Memory B cell (primary cell): Measurements from ENCODE around the gene CHTF18.

Experiments
- ATAC-seq: fragments of 150-1000 bp; cut with Tn5 transposase; 2 replicates; pipeline ENCODE4 v1.10.0; 2021; ENCODE audit warnings: low read depth, mild to moderate bottlenecking, moderate library complexity
- DNase-seq, 2 donors: peaks; one replicate each; pipeline ENCODE4 v3.0.0; 2022; ENCODE audit warnings: low spot score in 2 of 2
- H3K27ac Mint-ChIP-seq: one replicate; pipeline ENCODE4 v1.8.0; 2022; ENCODE audit warnings: mild to moderate bottlenecking, moderate library complexity, mixed read lengths
- H3K27me3 Mint-ChIP-seq: one replicate; pipeline ENCODE4 v1.8.0; 2022; ENCODE audit warnings: mixed read lengths
- H3K36me3 Mint-ChIP-seq: one replicate; pipeline ENCODE4 v1.8.0; 2022; ENCODE audit warnings: mild to moderate bottlenecking, mixed read lengths
- H3K4me1 Mint-ChIP-seq: one replicate; pipeline ENCODE4 v1.8.0; 2022; ENCODE audit warnings: mixed read lengths
- H3K4me3 Mint-ChIP-seq: one replicate; pipeline ENCODE4 v1.8.0; 2022; ENCODE audit warnings: mild to moderate bottlenecking, moderate library complexity, mixed read lengths
- H3K9me3 Mint-ChIP-seq: one replicate; pipeline ENCODE4 v1.8.0; 2022; ENCODE audit warnings: mixed read lengths

The CHTF18 gene

DNA sequence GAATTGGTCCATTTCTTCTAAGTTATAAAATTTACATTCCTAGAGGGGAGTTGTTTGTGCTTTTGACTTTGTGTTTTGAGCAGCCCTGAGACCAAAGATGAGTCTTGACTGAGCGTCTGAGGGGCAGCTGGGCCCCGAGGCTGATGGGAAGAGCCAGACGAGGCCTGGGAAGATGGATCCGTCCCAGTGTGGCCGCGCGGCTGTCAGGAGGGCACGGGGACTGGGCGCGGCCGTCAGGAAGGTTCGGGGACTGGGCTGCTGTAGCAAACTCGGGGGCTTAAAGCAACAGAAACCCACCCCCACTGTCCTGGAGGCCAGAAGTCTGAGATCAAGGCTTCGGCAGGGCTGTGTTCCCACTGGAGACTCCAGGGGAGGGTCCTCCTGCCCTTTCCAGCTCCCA is 50.3 kb downstream of the CHTF18 start:
- no peak for DNase-seq
- Mint-ChIP-seq H3K4me1 (no peaks in the 10 kb centered on the region), H3K27ac (no peak overlapping the region), H3K9me3 (peaks cover 7% of the 10 kb centered on the region), H3K36me3 (no peaks in the 10 kb centered on the region), H3K27me3 (peaks cover 2% of the 10 kb centered on the region), H3K4me3 (no peak overlapping the region)
- no peak for ATAC-seq

DNA sequence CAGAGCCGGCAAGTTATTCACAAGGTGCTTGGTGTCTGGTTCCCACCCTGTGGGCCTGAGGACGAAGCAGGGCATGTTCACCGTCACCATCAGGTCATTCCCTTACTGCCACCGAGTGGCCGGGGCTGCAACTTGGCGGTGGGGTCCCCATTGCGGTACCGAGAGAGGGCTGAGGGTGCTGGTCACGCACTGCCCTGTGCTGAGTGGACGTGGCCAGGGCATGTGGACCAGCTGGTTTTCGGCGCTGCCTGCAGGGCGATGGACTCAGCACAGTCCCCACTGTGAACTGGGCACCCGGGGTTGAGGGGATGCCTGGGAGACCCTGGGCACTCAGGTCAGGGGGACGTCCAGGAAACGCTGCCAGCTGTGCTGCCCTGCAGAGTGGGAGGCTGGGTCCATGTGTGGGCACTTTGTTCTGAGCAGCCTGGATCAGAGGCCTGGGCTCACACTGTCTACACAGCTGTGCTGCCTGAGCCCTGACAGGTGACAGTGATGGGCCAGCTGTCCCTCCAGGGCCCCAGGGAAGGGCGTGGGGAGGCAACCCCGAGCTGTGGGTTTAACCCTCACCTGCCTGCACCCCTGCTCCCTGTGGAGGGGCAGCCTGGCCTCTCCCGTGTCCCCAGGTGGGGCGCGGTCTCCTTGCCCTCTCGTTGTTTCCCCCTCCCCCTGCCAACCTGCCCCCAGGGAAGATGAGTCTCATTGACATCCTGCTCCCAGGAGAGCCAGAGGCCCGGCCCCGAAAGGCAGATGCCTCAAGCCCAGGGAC is 51.4 kb downstream of the CHTF18 start:
- ATAC-seq, result no peak
- Mint-ChIP-seq H3K4me3 (no peak overlapping the region), H3K4me1 (no peaks in the 10 kb centered on the region), H3K9me3 (peaks cover 7% of the 10 kb centered on the region), H3K36me3 (no peaks in the 10 kb centered on the region), H3K27me3 (peaks cover 2% of the 10 kb centered on the region), H3K27ac (no peak overlapping the region)
- DNase-seq, result no peak

DNA sequence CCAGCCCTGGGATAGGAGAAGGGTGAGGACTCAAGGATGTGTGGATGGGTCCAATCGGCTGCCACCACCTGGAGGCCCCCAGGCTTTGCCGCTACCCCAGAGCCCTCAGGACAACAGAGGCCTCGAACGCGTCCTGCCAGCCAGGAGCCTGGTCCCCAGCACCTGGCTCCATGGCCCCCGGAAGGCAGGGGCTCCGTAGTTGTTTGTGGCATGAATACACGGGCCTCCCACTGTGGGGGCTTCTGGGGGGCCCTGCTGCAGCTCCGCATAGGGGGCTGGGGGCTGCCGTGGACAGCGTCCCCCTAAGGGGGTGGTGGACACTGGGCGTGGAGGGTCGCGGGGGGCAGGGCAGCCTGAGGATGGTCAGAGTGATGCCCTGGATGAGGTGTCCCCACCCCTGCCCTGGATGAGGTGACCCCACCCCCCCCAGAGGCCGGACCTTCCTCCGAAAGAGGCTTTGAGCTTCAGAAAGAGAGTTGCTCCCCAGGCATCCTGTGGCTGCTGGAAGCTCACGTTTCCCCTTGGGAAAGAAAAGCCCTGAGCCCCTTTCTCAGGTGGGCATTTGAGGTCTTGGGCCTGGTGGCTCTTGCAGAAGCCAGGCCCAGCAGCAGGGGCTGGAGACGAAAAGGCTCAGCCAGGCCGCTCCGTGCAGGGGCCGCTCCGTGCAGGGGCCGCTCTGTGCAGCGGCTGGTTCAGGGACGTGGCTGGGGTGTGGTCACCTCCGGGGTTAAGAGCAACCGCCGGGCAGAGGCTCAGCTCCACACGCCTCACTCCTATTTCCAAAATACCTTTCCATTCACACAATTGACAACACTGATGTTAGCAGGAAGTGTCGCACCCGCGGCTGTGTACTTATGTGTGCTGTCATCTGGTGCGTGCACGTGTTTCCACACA is 52.4 kb downstream of the CHTF18 start:
- Mint-ChIP-seq H3K27ac (no peak overlapping the region), H3K9me3 (peaks cover 7% of the 10 kb centered on the region), H3K4me1 (no peaks in the 10 kb centered on the region), H3K36me3 (no peaks in the 10 kb centered on the region), H3K27me3 (peaks cover 2% of the 10 kb centered on the region), H3K4me3 (no peak overlapping the region)
- ATAC-seq (no peak), DNase-seq (no peak)

DNA sequence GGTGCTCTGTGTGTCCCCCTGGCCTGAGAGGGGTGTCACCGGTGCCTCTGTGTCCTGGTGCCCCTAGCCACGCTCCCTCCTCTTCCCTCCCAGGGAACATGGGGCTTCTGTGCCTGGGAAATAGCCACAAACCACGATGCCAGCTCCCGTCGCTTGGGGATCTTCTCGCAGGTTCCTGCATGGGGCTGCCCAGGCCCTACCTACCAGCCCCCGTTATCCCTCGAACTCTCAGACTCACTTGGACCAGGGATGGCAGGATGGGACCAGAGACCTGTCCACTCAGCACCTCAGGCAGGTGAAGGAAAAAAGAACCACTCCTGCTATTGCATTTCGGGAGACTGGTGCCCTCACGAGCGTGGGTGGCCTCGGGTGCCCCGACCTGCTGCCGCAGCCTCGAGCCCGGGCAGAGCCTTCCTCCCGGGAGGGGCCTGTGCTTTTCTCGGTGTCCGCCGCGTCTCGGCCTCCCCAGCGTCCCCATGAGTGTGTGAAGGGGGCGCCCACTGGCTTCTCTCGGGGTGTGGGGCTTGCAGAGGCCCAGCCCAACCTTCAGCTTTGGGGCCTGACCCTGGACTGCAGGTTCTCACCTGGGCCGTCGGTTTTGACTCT is 53.1 kb downstream of the CHTF18 start:
- H3K4me3 Mint-ChIP-seq, result no peak overlapping the region
- peaks cover 2% of the 10 kb centered on the region for H3K27me3 Mint-ChIP-seq
- no peak for ATAC-seq
- no peaks in the 10 kb centered on the region for H3K36me3 Mint-ChIP-seq
- no peak for DNase-seq
- no peaks in the 10 kb centered on the region for H3K4me1 Mint-ChIP-seq
- peaks cover 2% of the 10 kb centered on the region for H3K9me3 Mint-ChIP-seq
- no peak overlapping the region for H3K27ac Mint-ChIP-seq

DNA sequence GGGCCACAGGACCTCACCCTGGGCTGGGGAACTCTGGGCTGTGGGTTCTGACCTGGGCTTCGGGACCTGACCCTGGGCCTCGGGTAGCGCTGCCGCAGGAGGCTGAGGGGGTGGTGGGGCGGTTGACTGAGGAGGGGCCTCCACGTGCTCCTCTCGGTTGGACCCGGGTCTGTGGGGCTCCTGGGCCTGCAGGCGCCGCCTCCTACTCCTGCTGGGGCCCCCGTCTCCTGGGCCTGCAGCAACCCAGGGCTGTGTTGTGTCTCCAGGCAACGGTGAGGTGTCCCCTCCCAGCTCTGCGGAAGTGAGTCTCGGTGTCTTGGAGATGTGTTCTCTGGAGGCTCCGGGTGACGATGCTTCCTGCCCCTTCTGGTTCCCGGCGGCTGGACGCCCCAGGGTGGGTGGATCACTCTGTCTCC is 53.6 kb downstream of the CHTF18 start:
- Mint-ChIP-seq H3K27me3 (peaks cover 2% of the 10 kb centered on the region), H3K36me3 (no peaks in the 10 kb centered on the region), H3K4me3 (no peak overlapping the region), H3K9me3 (peaks cover 1% of the 10 kb centered on the region), H3K4me1 (no peaks in the 10 kb centered on the region), H3K27ac (no peak overlapping the region)
- DNase-seq, result no peak
- ATAC-seq, result no peak

DNA sequence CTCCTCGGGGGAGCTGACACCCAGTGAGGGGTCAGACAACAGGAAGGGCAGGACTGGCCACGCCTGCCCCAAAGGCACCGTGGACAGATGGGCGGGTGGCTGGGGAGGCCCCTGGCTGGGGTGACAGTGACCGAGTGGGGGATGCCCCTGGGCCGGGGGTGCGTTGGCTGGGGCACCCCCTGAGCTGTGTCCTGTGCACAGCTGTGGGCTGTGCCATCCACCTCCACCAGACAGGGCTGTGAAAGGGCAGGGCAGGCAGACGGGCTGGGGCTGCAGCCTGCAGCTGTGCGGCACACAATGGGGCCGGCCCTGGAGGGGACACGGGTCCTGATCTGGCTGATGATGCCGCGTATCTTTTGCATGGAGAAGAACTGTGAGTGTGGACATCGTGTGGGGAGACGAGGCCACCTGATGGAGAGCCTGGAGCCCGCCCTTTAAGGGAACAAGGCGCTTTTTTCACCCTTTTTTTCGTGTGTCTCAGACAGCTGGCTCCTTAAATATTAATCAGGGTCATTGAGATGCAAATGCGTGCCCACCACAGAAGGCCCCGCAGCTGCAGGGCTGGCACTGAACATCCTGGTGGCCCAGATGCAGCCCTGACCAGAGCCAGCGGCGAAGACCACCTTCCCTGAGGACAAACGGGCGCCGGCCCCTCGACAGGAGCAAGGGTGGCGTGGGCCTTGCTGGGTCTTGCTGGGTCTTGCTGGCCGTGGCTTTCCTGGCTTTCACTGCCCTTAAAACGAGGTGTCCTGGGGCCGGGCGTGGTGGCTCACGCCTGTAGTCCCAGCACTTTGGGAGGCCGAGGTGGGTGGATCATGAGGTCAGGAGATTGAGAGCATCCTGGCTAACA is 54.5 kb downstream of the CHTF18 start:
- ATAC-seq, result no peak
- no peak overlapping the region for H3K27ac Mint-ChIP-seq
- peaks cover 1% of the 10 kb centered on the region for H3K9me3 Mint-ChIP-seq
- no peak for DNase-seq
- H3K4me1 Mint-ChIP-seq, result no peaks in the 10 kb centered on the region
- no peak overlapping the region for H3K4me3 Mint-ChIP-seq
- H3K27me3 Mint-ChIP-seq, result peaks cover 2% of the 10 kb centered on the region
- H3K36me3 Mint-ChIP-seq, result no peaks in the 10 kb centered on the region

DNA sequence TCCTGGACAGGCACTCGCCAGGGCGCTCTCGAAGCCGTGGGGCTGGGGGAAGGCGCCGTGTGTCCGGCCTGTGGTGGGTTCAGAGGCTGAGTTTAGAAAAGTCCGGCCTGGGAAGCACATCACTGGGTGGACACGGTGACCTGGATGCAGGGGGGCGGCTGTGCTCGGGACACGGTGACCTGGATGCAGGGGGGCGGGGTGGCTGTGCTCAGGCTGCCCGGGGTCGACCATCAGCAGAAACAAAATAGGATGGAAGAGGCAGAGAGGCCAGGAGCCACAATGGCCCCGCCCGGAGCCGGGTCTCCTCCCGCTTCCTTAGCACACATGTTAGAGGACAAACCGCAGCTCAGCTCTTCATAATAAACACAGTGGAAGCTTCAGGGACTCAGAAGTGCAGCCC is 55.4 kb downstream of the CHTF18 start:
- DNase-seq (no peak), ATAC-seq (no peak)
- Mint-ChIP-seq H3K4me1 (no peaks in the 10 kb centered on the region), H3K27me3 (peaks cover 2% of the 10 kb centered on the region), H3K9me3 (peaks cover 1% of the 10 kb centered on the region), H3K36me3 (no peaks in the 10 kb centered on the region), H3K4me3 (no peak overlapping the region), H3K27ac (no peak overlapping the region)

DNA sequence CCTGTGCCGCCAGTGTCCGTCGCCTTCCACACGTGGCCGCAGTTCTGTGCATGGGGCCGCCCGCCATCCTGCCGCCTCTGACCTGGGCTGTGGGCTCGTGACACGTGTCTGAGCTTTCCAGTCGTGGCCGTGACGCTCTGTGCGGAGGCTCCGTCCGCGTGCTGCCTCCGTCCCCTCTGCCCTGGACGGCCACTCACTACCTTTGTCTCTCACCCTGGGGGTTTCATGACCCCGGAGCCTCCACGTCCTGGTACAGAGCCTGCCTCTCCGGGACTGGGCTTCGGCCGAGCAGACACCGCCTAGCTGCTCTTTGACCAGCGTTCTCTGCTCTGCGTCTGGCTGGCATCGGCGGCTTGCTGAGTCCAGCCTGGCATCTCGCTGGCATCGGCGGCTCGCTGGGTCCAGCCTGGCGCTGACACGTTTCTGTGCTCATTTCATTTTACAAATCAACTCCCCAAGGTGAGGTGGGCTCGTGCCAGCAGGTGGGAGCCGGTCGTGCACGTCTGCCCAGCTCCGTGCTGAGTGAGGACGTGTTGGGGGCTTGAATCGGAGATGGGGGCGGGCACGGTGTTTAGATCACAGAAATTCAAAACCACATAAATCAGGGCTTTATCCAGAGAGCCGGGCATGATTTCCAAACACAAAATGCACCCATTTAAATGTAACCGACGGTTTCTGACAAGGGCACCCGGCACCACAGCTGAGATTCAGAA is 56.4 kb downstream of the CHTF18 start:
- DNase-seq, result no peak
- H3K9me3 Mint-ChIP-seq, result no peaks in the 10 kb centered on the region
- no peaks in the 10 kb centered on the region for H3K36me3 Mint-ChIP-seq
- H3K27ac Mint-ChIP-seq, result no peak overlapping the region
- no peak for ATAC-seq
- H3K4me1 Mint-ChIP-seq, result no peaks in the 10 kb centered on the region
- no peaks in the 10 kb centered on the region for H3K27me3 Mint-ChIP-seq
- no peak overlapping the region for H3K4me3 Mint-ChIP-seq

DNA sequence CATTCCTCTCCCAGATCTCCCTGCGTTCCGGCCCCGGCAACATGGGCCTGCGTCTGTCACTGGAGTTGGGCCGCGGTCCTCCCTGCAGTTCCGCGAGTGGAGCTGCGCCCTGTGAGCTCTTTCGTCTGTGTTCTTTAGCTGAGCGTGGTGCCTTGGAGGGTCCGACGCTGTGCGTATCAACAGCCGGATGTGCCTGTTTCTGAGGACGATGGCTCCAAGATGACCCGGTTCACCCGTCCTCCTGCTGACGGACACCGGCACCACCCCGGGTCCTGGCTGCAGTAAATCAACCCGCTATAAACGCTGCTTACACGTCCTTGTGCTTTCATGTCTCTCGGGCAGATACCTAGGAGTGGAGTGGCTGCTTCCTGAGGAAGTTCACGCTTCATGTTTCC is 56.9 kb downstream of the CHTF18 start:
- H3K9me3 Mint-ChIP-seq, result no peaks in the 10 kb centered on the region
- no peak overlapping the region for H3K27ac Mint-ChIP-seq
- H3K36me3 Mint-ChIP-seq, result no peaks in the 10 kb centered on the region
- H3K4me1 Mint-ChIP-seq, result peaks cover 4% of the 10 kb centered on the region
- DNase-seq (no peak), ATAC-seq (no peak)
- H3K4me3 Mint-ChIP-seq, result no peak overlapping the region
- H3K27me3 Mint-ChIP-seq, result no peaks in the 10 kb centered on the region

DNA sequence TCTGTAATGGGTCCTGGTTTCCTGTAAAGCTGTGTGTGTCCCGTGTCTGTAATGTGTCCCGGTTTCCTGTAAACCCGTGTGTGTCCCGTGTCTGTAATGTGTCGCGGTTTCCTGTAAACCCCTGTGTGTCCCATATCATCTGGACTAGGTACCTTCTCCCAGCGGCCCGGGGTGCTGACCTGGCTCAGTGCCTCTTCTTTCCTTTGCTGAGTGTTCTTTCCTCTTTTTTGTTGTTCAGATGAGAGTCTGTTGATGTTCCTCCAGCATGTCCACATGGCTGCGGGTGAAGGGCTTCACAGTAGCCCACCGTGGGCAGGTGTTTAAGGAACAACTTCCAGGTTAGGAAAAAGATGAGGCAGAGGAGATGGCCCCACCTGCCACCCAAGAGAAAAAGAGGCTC is 58.7 kb downstream of the CHTF18 start:
- ATAC-seq (no peak), DNase-seq (no peak)
- Mint-ChIP-seq H3K4me1 (peaks cover 5% of the 10 kb centered on the region), H3K36me3 (no peaks in the 10 kb centered on the region), H3K27me3 (no peaks in the 10 kb centered on the region), H3K9me3 (no peaks in the 10 kb centered on the region), H3K27ac (no peak overlapping the region), H3K4me3 (no peak overlapping the region)
